Right cardiac atrium (tissue), 5 donors: ENCODE measurements around the gene KANSL2. TPM values are rescaled to one million over a fixed set of nuclear protein-coding genes. Genes with fewer than 3 reads are reported as not detected.

Experiments used
- microRNA-seq, 2 donors: library from miRNA; unstranded; fragments of <30 nt; microRNA quantifications; one replicate each; pipeline ENCODE4 v1.2.0, GENCODE V29; 2020 to 2021
- polyA plus RNA-seq: library from polyadenylated mRNA; stranded (reverse); fragments of 200-250 nt; gene quantifications from one replicate; pipeline ENCODE4 v1.2.3, GENCODE V29; 2013
- total RNA-seq, 4 donors: library from RNA; stranded (reverse); fragmentation: NEBNext Ultra II Directional; extraction: Animal tissue kit (Norgen Biotek cat#: 25700); gene quantifications; one replicate each; pipeline ENCODE4 v1.2.1, GENCODE V29; 2021
- donor health status: healthy with polysubstance abuse.
- donor health status: DM: no; HTN: yes; CAD: no.
- donor health status: DM: no; HTN: no; CAD: no.
- donor health status: DM: no; HTN: yes; CAD: no; lungs with severe emphysema.
- donor health status: DM: yes; HTN: yes; CAD: no.

Gene KANSL2
- total and polyA plus RNA-seq, 5 donors: 21.4 to 25.4 (median 23.0) TPM

Small RNA genes lying within 50 kb of the gene (microRNA-seq; reads per million reads assigned to microRNA genes)
- gene MIR1291: 0.84 to 3.2 reads per million in 2 donors

Other genes with a start within 250 kb of the KANSL2 start
- gene ANP32D, start 209.7 kb downstream of the KANSL2 start, total RNA-seq: not detected
- gene ANP32D, start 209.7 kb downstream of the KANSL2 start, polyA plus RNA-seq: not detected
- gene C12orf54, start 199.7 kb downstream of the KANSL2 start, total RNA-seq: not detected
- gene C12orf54, start 199.7 kb downstream of the KANSL2 start, polyA plus RNA-seq: not detected
- gene OR8S1, start 156.6 kb downstream of the KANSL2 start, total RNA-seq: not detected
- gene OR8S1, start 156.6 kb downstream of the KANSL2 start, polyA plus RNA-seq: not detected
- not detected for gene LALBA, start 112.2 kb downstream of the KANSL2 start, total RNA-seq
- not detected for gene LALBA, start 112.2 kb downstream of the KANSL2 start, polyA plus RNA-seq
- gene CCNT1, start 34.5 kb upstream of the KANSL2 start, total RNA-seq: 10 to 100 TPM; 18.8 to 23.7 (median 21.9) TPM
- gene CCNT1, start 34.5 kb upstream of the KANSL2 start, polyA plus RNA-seq: 3.9 TPM
- 100 to 1,000 TPM in 1 of 4 donors, 10 to 100 TPM in 3; 75.0 to 125 (median 96.6) TPM for gene ADCY6, start 106.9 kb upstream of the KANSL2 start, total RNA-seq
- gene ADCY6, start 106.9 kb upstream of the KANSL2 start, polyA plus RNA-seq: 51.4 TPM
- gene CACNB3, start 136.3 kb upstream of the KANSL2 start, total RNA-seq: 1 to 10 TPM; 6.1 to 7.6 (median 7.1) TPM
- 3.5 TPM for gene CACNB3, start 136.3 kb upstream of the KANSL2 start, polyA plus RNA-seq
- 10 to 100 TPM; 31.4 to 38.9 (median 35.1) TPM for gene DDX23, start 169.9 kb upstream of the KANSL2 start, total RNA-seq
- 21.3 TPM for gene DDX23, start 169.9 kb upstream of the KANSL2 start, polyA plus RNA-seq
- gene RND1, start 183.6 kb upstream of the KANSL2 start, total RNA-seq: under 1 TPM; 0.41 to 0.96 (median 0.71) TPM
- 2.6 TPM for gene RND1, start 183.6 kb upstream of the KANSL2 start, polyA plus RNA-seq
- gene FKBP11, start 243.3 kb upstream of the KANSL2 start, total RNA-seq: 10 to 100 TPM in 3 of 4 donors, 1 to 10 TPM in 1; 3.9 to 14.8 (median 12.3) TPM
- gene FKBP11, start 243.3 kb upstream of the KANSL2 start, polyA plus RNA-seq: 7.6 TPM